Adrenal gland (tissue), 12 donors: ENCODE data around the gene NHEJ1. TPM values are rescaled to one million over a fixed set of nuclear protein-coding genes. Genes with fewer than 3 reads are reported as not detected.
"Not testable (repeated sequence)": the region's sequence is repeated elsewhere in the genome, so short reads cannot be mapped to it uniquely, and the experiment has no call there.

Experiments
- DNase-seq, 7 donors: peaks; one replicate each; pipeline ENCODE4 v3.0.0-alpha.2; 2019 to 2020
- H3K27ac ChIP-seq, 5 donors: fragments of 200-600 bp; sonication (generic) in 4 of 5; 1 replicate in 3 of 5; 2 replicates in 2 of 5; pipeline versions ENCODE4 v1.5.1 to v1.8.0; 2016 to 2020; ENCODE audit warnings: mild to moderate bottlenecking in 1 of 5
- H3K27me3 ChIP-seq: fragments of 200-600 bp; 2 replicates; pipeline ENCODE4 v1.8.0; 2021
- H3K36me3 ChIP-seq, 2 donors: fragments of 200-600 bp; replicated peaks in 1 of 2; 1 replicate in 1 of 2; 2 replicates in 1 of 2; pipeline versions ENCODE4 v1.5.1 to v1.8.0; 2018 to 2022
- H3K4me1 ChIP-seq, 2 donors: fragments of 200-600 bp; replicated peaks in 1 of 2; 1 replicate in 1 of 2; 2 replicates in 1 of 2; pipeline versions ENCODE4 v1.5.1 to v1.8.0; 2018 to 2021
- H3K4me3 ChIP-seq, 4 donors: fragments of 200-600 bp; sonication (generic) in 3 of 4; one replicate each; pipeline ENCODE4 v1.5.1; 2016 to 2018
- H3K9me3 ChIP-seq, 3 donors: fragments of 200-600 bp; sonication (generic) in 1 of 3; replicated peaks in 1 of 3; 1 replicate in 2 of 3; 2 replicates in 1 of 3; pipeline versions ENCODE4 v1.5.1 to v1.8.0; 2016 to 2021
- POLR2A ChIP-seq, 2 donors: fragments of 450-650 bp; IDR thresholded peaks; one replicate each; pipeline ENCODE4 v1.6.1; 2017; ENCODE audit warnings: antibody characterized with exemption in 2 of 2, mild to moderate bottlenecking in 2 of 2, moderate library complexity in 1 of 2
- WGBS, 4 donors: extraction: QIAGEN DNeasy Blood & Tissue Kit in 2 of 4; methylation state at CpG; one replicate each; pipeline versions ENCODE4 v1.1.5 to v1.1.7; 2013 to 2017; 5-methylcytosine and 5-hydroxymethylcytosine counted together
- intact Hi-C, 2 donors: fragments of 100-400 bp; cut with DNase I; formaldehyde crosslinking; loops; one replicate each; pipeline versions ENCODE4 v1.14.1 to v1.15.0; 2022 to 2023
- polyA plus RNA-seq, 3 donors: library from polyadenylated mRNA; stranded (reverse); fragments of 200-250 nt in 2 of 3; fragments of 350-450 nt in 1 of 3; fragmentation: Illumina TruSeq in 1 of 3; extraction: RNeasy Lipid Tissue Mini Kit (QIAGEN cat#74804) in 1 of 3; gene quantifications; one replicate each; pipeline ENCODE4 v1.2.3, GENCODE V29; 2013 to 2014
- total RNA-seq, 9 donors: library from RNA; depleted of rRNA in 4 of 9; stranded (reverse); fragments of >200 nt in 4 of 9; fragments of 120-200 nt in 1 of 9; fragmentation: NEBNext Ultra II Directional in 1 of 9; extraction: Animal tissue kit (Norgen Biotek cat#: 25700) in 1 of 9; gene quantifications; one replicate each; pipeline versions ENCODE4 v1.1.0 to v1.2.4, GENCODE V29; 2013 to 2023
- TF ChIP-seq, protein P1 (sequence below), 6 experiments: fragments of 450-650 bp in 4 of 6; fragments of 200-600 bp in 2 of 6; sonication (generic) in 1 of 6; IDR thresholded peaks; 1 replicate in 5 of 6; 2 replicates in 1 of 6; pipeline versions ENCODE4 v1.5.1 to v1.8.0; 2016 to 2021; ENCODE audit warnings: antibody characterized with exemption in 6 of 6, mild to moderate bottlenecking in 2 of 6, moderate library complexity in 1 of 6
- donor health status: healthy with polysubstance abuse.
- donor health status: Bipolar disorder and iron deficiency.
- donor health status: DM: yes; HTN: yes; CAD: no.
- donor health status: DM: no; HTN: no; CAD: no.
- donor health status: DM: no; HTN: no; CAD: no.
- donor health status: DM: yes; HTN: yes; CAD: no.

NHEJ1 gene
- total and polyA plus RNA-seq, 12 donors, result 5.7 to 26.0 (median 17.1) TPM

- Histone ChIP-seq H3K27ac (peak overlapping the region; percentile 10 to 97 (median 95)), H3K4me1 (peaks cover 7 to 14% of the 10 kb centered on the region in 2 donors), H3K27me3 (no peaks in the 10 kb centered on the region), H3K36me3 (peaks cover 0 to 28% of the 10 kb centered on the region in 2 donors), H3K9me3 (no peaks in the 10 kb centered on the region), H3K4me3 (peak overlapping the region in 3 of 4 donors; percentile 55 to 90 (median 56))
- intact Hi-C loops, result no loop called here
- 15 to 21% (median 20%) methylated on average over 7 of the region's 7 CpGs for WGBS, 4 donors
- DNase-seq, result no peak
- no peak for TF ChIP-seq POLR2A (IDR thresholded peaks at IDR 0.05)
- TF ChIP-seq, protein P1, sequence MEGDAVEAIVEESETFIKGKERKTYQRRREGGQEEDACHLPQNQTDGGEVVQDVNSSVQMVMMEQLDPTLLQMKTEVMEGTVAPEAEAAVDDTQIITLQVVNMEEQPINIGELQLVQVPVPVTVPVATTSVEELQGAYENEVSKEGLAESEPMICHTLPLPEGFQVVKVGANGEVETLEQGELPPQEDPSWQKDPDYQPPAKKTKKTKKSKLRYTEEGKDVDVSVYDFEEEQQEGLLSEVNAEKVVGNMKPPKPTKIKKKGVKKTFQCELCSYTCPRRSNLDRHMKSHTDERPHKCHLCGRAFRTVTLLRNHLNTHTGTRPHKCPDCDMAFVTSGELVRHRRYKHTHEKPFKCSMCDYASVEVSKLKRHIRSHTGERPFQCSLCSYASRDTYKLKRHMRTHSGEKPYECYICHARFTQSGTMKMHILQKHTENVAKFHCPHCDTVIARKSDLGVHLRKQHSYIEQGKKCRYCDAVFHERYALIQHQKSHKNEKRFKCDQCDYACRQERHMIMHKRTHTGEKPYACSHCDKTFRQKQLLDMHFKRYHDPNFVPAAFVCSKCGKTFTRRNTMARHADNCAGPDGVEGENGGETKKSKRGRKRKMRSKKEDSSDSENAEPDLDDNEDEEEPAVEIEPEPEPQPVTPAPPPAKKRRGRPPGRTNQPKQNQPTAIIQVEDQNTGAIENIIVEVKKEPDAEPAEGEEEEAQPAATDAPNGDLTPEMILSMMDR (IDR thresholded peaks at IDR 0.05), result no peak
These were observed 45.3 kb upstream of the NHEJ1 start for GRCh38 chr2:219205981-219206327.

DNA sequence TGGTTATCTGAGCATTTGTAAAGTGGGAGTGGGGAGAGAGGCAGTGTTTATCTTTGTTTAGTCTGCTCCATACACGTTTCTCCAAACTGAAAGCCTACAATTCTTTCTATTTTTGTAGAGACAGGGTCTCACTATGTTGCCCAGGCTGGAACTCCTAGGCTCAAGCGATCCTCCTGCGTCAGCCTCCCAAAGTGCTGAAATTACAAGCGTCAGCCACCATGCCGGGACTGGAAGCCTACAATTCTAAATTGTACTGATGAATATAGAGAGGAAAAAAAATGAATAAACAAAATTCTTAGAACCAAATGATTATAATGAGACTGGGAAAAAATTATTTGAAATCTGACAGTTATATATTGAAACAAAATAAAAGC lies 44.5 kb upstream of the NHEJ1 start:
- Histone ChIP-seq H3K4me3 (no peak overlapping the region), H3K27me3 (no peaks in the 10 kb centered on the region), H3K36me3 (peaks cover 0 to 20% of the 10 kb centered on the region in 2 donors), H3K4me1 (peaks cover 7 to 14% of the 10 kb centered on the region in 2 donors), H3K27ac (no peak overlapping the region), H3K9me3 (no peaks in the 10 kb centered on the region)
- peak in 1 of 7 donors; percentile 7 for DNase-seq
- intact Hi-C loops, result no loop called here
- WGBS, 4 donors, result 82 to 89% (median 85%) methylated on average over 5 of the region's 5 CpGs
- TF ChIP-seq, protein P1 (IDR thresholded peaks at IDR 0.05), result no peak
- TF ChIP-seq POLR2A (IDR thresholded peaks at IDR 0.05), result no peak

DNA sequence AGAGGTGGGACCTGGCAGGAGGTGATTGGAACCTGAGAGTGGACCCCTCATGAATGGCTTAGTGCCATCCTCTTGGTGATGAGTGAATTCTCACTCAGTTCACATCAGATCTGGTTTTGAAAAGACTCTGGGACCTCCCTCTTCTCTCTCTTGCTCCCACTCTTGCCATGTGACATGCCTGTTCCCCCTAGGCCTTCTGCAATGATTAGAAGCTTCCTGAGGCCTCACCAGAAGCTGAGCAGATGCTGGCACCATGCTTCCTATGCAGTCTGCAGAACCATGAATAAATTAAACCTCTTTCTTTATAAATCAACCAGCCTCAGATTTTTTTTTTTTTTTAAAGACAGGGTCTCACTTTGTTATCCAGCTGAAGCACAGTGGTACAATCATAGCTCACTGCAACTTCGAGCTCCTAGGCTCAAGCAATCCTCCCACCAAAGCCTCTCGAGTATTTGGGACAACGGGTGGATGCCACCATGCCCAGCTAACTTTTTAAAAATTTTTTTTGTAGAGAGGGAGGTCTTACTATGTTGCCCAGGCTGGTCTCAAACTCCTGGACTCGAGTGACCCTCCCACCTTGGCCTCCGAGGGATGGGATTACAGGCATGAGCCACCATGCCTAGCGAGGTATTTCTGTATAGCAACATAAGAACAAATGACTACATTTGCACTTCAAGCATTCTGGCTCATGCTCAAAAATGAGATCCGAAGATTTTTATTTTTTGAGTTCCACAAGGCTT lies 44.0 kb upstream of the NHEJ1 start:
- Histone ChIP-seq H3K9me3 (no peaks in the 10 kb centered on the region), H3K4me1 (peaks cover 7 to 14% of the 10 kb centered on the region in 2 donors), H3K27me3 (peaks cover 2% of the 10 kb centered on the region), H3K36me3 (peaks cover 0 to 17% of the 10 kb centered on the region in 2 donors), H3K4me3 (no peak overlapping the region), H3K27ac (no peak overlapping the region)
- intact Hi-C loops, result no loop called here
- no peak for TF ChIP-seq POLR2A (IDR thresholded peaks at IDR 0.05)
- TF ChIP-seq, protein P1 (IDR thresholded peaks at IDR 0.05), result no peak
- peak in 1 of 7 donors; percentile 16 for DNase-seq
- 87 to 94% (median 89%) methylated on average over 7 of the region's 7 CpGs for WGBS, 4 donors

- H3K36me3 ChIP-seq, H3K4me1 ChIP-seq, intact Hi-C loops, H3K27me3 ChIP-seq, H3K9me3 ChIP-seq, H3K4me3 ChIP-seq, H3K27ac ChIP-seq: not testable (repeated sequence)
- 79 to 93% (median 89%) methylated on average over 9 to 21 of the region's 21 CpGs for WGBS, 4 donors
- peak in 1 of 7 donors; percentile 1 for DNase-seq
These were observed 40.7 kb upstream of the NHEJ1 start for GRCh38 chr2:219201331-219201730.

GRCh38 chr2:219200502-219201326 lies 40.1 kb upstream of the NHEJ1 start:
- WGBS, 4 donors, result 56 to 76% (median 73%) methylated on average over 21 to 25 of the region's 26 CpGs
- H3K36me3 ChIP-seq, intact Hi-C loops, H3K4me1 ChIP-seq, H3K4me3 ChIP-seq, H3K27ac ChIP-seq, H3K9me3 ChIP-seq, H3K27me3 ChIP-seq: not testable (repeated sequence)
- DNase-seq, result peak in 1 of 7 donors; percentile 13
